Measurements from ENCODE around the gene LRRC18. TPM values are rescaled to one million over a fixed set of nuclear protein-coding genes. Genes with fewer than 3 reads are reported as not detected.
A peak's percentile ranks its signal among the peaks of the same experiment; 100 is the strongest.

The LRRC18 gene
- total RNA-seq, 1 experiment from 2014 or later = not detected

DNA sequence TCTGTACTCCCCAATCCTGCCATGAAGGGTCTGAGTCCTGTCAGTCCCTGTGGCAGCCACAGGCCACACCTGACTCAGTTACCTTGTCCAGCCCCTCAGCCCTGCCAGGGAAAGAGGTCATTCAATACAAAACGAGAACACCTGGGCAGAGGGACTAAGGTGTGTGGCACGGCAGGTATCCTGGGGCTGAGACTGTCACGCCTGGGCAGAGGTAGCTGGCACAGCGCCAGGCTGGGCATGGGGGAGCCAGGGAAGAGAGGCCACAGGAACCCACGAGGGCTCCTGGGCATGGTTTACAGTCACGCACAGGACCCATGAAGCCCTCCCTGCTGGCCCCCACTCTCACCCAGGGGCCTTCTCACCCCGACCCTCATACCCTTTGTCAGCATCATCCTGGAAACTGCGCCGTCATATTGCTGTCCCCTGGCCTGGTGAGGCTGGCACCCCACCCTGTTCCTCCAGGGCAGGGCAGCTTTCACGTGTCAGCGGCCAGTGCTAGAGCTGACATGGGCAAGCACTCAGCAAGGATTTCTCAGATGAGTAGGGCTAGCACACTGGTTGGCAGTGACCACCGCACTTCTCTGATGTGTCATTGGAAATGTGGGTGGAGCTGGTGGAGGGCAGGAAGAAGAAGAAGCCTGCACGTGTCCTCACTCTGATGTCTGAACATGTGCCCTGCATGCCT lies 42.7 kb downstream of the LRRC18 start:
- no peak overlapping the region for H3K9ac ChIP-seq (ENCODE audit: extremely low read depth, insufficient read length, low read length)
- H3K4me2 ChIP-seq (ENCODE audit: insufficient read depth, insufficient read length, low read length) = no peak overlapping the region
- no peak overlapping the region for H3K4ac ChIP-seq (ENCODE audit: low read depth, low read length)
- TF ChIP-seq, protein P1, sequence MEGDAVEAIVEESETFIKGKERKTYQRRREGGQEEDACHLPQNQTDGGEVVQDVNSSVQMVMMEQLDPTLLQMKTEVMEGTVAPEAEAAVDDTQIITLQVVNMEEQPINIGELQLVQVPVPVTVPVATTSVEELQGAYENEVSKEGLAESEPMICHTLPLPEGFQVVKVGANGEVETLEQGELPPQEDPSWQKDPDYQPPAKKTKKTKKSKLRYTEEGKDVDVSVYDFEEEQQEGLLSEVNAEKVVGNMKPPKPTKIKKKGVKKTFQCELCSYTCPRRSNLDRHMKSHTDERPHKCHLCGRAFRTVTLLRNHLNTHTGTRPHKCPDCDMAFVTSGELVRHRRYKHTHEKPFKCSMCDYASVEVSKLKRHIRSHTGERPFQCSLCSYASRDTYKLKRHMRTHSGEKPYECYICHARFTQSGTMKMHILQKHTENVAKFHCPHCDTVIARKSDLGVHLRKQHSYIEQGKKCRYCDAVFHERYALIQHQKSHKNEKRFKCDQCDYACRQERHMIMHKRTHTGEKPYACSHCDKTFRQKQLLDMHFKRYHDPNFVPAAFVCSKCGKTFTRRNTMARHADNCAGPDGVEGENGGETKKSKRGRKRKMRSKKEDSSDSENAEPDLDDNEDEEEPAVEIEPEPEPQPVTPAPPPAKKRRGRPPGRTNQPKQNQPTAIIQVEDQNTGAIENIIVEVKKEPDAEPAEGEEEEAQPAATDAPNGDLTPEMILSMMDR (conservative IDR thresholded peaks at IDR 0.05) = no peak
- H4K91ac ChIP-seq (ENCODE audit: insufficient read length, low read depth, low read length) = no peak overlapping the region
- no peak overlapping the region for H3K23ac ChIP-seq (ENCODE audit: insufficient read length, low read depth, low read length)
- no peak overlapping the region for H2BK120ac ChIP-seq (ENCODE audit: low read depth, low read length, poor library complexity, severe bottlenecking)
- Mint-ChIP-seq H3K27me3 (ENCODE audit: low read depth) (no peaks in the 10 kb centered on the region; the same call in 1 of the 2 replicates), H3K27ac (0 out of 7 replicates have a peak overlapping the region, but pooled peaks of 2 of the 3 experiments have one; percentile 26 to 38), H3K4me3 (no peak overlapping the region), H3K36me3 (ENCODE audit: insufficient read depth in 1 of 3, low read depth in 3 of 3) (no peaks in the 10 kb centered on the region), H3K4me1 (no peaks in the 10 kb centered on the region), H3K9me3 (no peaks in the 10 kb centered on the region)
- H2AK5ac ChIP-seq (ENCODE audit: insufficient read length, low read length) = no peak overlapping the region
- H3K4me1 ChIP-seq (ENCODE audit: insufficient read depth, low read length) = no peaks in the 10 kb centered on the region
- no peak overlapping the region for H3K18ac ChIP-seq (ENCODE audit: insufficient read length, low read depth, low read length)
- H4K8ac ChIP-seq (replicated peaks; ENCODE audit: insufficient read length, low read depth, low read length) = no peak overlapping the region
- DNase-seq = no peak
- H3K9me3 ChIP-seq (ENCODE audit: control insufficient read depth, low read depth, low read length) = no peaks in the 10 kb centered on the region
- H3K27ac ChIP-seq (ENCODE audit: insufficient read length, low read depth, low read length) = no peak overlapping the region
- no peaks in the 10 kb centered on the region for H4K20me1 ChIP-seq (ENCODE audit: control insufficient read depth, insufficient read depth, insufficient read length)
- H2BK20ac ChIP-seq (ENCODE audit: low read depth, low read length, poor library complexity, severe bottlenecking) = no peak overlapping the region
- H2BK15ac ChIP-seq (ENCODE audit: low read depth, low read length) = no peak overlapping the region
- H2BK5ac ChIP-seq (ENCODE audit: insufficient read length, low read length) = no peak overlapping the region
- H3T11ph ChIP-seq (ENCODE audit: low read length) = no peak overlapping the region
- no peak overlapping the region for H2BK12ac ChIP-seq (ENCODE audit: insufficient read length, low read depth, low read length)
- H4K5ac ChIP-seq (ENCODE audit: insufficient read length, low read depth, low read length) = no peak overlapping the region
- no peaks in the 10 kb centered on the region for H3K27me3 ChIP-seq (ENCODE audit: insufficient read depth, low read length)
- H3K14ac ChIP-seq (ENCODE audit: insufficient read depth, low read length) = peak overlapping the region; percentile 29; the same call in 1 of the 2 replicates
- H2AFZ ChIP-seq (ENCODE audit: low read length) = no peak overlapping the region
- H3K23me2 ChIP-seq (ENCODE audit: insufficient read length, low read depth, low read length, poor library complexity, severe bottlenecking) = no peaks in the 10 kb centered on the region
- H3K56ac ChIP-seq (ENCODE audit: insufficient read length, low read depth, low read length) = no peak overlapping the region
- H3K79me1 ChIP-seq (ENCODE audit: insufficient read depth, low read depth, low read length, poor library complexity, severe bottlenecking) = no peaks in the 10 kb centered on the region
- H3K79me2 ChIP-seq (ENCODE audit: insufficient read depth, low read length) = no peaks in the 10 kb centered on the region
- WGBS (ENCODE audit: extremely low coverage, insufficient read length, low lambda C conversion rate) = no CpG with 5 or more reads among the region's 13 CpGs

Data from H9 (cell line).